ENCODE data around the gene HOPX.
A peak's percentile ranks its signal among the peaks of the same experiment; 100 is the strongest.
"Not testable (repeated sequence)": the region's sequence is repeated elsewhere in the genome, so short reads cannot be mapped to it uniquely, and the experiment has no call there.

The HOPX gene

GRCh38 chr4:56686537-56687231 lies 5.6 kb upstream of the HOPX start:
- no peak for DNase-seq

DNA sequence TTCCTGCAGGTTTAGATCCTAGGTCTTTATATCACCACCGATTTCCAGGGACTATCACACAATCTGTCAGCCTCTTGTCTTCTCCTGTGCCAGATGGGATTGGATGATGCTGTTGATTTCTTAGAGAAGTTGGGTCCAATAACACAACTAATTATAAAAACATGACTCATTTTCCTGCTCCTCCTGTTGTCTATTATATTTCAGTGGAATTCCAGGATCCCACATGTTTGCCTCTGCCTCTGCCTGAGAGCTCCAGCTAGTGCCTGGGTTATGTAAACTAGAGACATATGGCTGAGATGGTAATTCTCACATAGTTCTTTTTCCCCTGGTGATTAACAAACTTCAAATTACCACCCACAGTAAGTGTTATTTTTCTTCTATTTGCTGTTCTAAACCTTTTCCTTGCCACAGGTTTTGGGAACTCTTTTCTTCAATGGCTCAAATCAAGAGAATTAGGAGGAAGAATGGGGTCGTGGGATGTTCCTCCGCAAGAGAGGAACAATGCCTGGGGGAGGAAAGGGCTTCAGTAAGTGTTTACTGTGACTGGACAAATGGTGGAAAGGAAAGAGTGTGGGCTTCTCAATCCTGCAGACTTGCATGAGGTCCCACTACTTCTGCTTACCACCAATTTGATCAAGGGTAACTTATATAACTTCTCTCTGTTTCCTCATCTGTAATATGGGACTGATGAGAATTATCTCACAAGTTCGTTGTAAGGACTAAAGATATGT lies 3.4 kb upstream of the HOPX start:
- no peak for DNase-seq

GRCh38 chr4:56683455-56683854 lies 2.4 kb upstream of the HOPX start:
- DNase-seq, result no peak

DNA sequence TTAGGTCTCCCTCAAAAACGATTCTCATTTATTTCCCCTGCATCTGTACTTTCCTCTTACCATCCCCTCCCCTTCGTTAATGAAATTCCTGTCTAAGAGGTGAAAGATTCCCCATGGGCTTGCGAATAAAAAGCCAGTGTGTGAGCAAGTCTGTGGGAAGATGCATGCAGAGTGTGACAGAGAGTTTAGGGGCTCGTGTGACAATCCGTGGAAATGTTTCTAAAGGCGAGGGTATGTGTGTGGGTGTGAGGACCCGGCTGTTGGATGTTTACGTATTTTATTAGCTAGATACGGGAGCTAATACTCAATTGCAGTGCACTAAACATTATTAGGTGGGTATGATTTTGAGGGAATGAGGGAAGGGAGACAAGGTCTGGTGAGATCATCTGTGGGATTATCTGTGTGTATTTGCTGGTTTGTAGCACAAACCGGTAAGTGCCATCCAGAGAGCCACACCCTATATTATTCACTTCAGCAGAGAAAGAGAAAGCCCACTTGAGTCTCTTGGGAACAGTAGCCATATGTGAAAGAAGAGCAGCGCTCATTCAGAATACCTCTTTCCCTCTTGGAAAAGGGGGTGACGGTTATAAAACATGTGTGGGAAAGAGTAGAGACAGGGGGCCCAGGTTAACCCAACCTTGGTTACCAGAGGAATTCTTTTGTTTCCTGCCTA lies 893 bp upstream of the HOPX start:
- DNase-seq, result no peak

GRCh38 chr4:56680266-56680665 lies 830 bp downstream of the HOPX start:
- DNase-seq, result no peak

GRCh38 chr4:56677711-56678110 lies 3.4 kb downstream of the HOPX start:
- DNase-seq, result no peak

DNA sequence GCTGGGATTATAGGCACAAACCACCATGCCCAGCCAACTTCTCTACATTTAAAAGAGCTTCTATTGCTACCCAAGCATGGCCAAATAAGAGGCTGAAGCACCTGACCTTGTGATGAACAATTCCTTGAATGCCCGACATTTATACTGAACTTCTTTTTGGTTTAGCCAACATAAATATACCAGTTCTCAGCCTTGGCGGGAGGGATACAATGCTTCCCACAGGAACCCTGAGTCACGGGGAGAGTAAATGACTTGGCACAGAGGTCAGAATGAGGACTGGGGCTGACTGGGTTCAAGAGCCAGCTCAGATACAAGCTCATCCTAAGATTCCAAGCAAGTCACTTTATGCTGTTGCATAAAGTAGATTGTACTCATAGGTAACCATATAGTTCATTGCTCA lies 6.1 kb downstream of the HOPX start:
- no peak for DNase-seq

DNA sequence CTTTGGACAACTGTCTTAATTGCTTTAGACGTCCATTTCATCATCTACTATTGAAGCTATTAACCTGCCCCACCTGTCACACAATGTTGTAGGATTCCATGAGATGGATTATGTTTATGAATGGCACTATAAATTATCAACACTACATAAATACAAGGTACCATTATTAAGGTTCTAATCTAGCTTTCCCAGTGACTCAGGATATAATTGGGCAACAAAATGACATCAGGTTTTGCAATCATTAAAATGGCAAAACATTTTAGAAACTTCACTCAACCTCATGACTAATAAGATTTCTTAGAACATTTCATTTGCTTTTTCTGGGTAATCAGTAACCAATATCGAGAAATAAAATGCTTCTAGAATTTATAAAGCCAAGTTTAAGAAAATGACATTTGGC lies 9.2 kb downstream of the HOPX start:
- no peak for DNase-seq

DNA sequence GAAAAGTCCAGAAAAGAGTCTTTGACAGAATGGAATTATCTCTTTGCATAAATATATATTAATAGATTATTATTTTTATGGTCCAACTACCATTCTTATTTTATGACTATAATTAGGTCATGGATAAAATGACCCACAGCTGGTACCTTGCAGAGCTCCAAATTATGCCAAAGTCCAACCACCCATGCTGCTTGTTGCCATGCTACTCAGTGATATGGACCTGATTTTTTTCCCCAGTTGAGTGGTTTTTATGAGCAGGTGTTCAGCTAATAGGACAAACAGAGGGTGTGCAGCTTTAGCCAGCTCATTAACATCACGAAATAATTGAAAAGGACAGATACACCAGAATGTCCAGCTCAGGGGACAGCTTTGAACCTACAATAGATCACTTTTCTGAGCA lies 9.7 kb downstream of the HOPX start:
- no peak for DNase-seq

GRCh38 chr4:56668267-56668666 lies 12.8 kb downstream of the HOPX start:
- DNase-seq, result no peak

DNA sequence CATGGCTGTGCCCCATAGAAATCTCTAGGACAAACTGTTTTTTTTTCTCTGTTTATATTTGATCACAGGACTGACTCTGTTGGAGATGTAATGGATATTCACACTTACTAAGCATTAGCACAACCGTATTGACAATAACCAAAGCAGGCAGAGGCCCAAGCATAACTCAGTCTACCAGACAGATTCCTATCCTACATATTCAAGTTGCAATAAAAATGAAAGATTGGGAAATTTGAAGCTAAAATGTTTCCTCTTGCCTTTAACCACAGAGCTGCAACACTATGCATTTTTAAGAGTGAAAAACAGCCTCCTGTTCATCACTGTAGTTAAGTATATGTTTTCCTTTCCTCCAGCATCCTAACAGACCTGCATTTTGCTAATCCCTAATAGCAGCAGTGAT lies 13.7 kb downstream of the HOPX start:
- not testable (repeated sequence) for DNase-seq

DNA sequence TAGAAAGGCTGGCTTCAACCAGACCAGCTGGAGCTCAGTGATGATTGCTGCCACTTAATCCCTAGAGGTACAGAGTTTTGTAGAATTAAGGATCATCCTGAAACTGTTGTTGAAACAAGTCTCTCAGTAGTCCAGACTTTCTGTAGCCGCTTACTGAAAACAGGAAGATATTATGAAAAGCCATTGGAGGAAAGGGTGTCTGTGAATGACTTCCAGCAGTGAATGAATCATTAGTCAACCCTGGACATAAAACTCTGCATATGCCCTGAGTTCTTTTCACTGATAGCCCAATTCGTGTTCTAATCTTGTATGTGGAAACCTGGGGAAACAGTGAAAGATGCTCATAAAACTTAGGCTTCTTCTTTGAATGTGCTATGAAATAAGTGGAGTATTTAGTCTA lies 14.8 kb downstream of the HOPX start:
- no peak for DNase-seq

- no peak for DNase-seq
Measured at GRCh38 chr4:56665781-56666180, 15.3 kb downstream of the HOPX start.

DNA sequence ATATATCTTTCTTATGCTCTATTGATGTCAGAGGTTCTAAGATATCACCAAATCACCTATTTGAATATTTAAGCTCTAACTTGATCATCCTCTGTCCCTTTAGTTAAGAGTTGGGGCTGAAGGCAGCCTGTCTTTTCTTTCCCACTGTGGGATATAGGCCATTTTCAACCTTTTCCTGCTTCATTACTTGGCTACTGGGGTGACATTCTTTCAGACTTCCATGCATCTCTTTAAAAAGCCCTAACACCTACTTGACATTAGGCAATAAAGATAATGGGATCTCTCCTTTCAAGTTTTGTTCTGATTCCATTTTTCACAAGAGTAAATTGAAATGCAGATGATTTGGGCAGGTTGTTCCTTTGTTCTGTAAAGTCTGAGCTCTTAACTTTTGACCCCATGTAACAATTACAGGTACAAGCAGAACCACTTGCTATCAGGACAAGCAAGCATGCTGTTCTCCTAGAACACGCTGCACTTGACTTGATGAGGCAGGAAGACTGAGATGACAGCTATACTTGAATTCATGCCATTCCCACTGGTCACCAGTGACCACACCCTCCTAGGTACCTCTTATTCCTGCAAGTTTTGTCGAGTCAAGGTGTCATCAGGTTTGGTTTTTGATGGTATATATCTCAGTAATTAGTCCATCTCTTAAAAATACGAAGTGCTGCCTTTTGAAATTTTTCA lies 18.2 kb downstream of the HOPX start:
- no peak for DNase-seq

GRCh38 chr4:56659946-56660345 lies 21.1 kb downstream of the HOPX start:
- no peak for DNase-seq

DNA sequence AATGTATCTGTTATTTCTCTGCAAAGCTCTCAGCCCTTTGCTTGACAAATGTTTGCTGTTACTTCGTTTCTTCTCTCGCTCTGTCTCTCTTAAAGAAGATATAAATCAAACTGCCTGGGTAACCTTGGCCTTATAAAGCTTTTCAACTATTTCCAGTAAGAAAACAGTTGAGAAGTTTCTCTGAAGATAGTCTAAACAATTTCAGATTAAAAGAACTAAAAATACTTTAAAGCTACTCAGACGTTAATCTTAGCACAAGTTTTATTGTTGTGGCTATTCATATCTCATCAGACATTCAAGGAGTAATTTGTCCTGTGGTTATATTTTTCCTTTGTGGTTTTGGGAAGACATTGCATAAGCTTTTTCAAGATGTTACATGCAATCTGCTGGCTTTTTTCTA lies 22.6 kb downstream of the HOPX start:
- no peak for DNase-seq

GRCh38 chr4:56657818-56658217 lies 23.3 kb downstream of the HOPX start:
- no peak for DNase-seq

DNA sequence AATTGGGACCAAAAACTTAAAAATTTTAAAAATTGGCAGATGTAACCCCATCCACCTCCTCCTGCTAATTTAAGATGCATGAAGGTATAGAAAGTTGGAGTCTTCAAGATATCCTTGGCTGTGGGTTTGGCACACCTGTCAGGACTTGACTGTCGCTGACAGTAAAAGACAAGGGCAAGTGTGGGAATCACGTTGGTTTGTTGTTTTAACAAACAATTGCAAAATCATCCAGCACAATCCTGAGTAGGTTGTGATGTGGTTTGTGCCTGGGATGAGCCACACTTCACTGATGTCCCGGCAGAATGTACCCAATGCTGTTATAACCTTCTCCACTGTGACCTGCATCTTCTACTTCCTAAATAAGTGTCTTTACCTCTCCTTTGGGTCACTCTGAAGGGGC lies 24.0 kb downstream of the HOPX start:
- DNase-seq, result no peak

GRCh38 chr4:56656346-56656643 lies 24.8 kb downstream of the HOPX start:
- peak; percentile 50 to 59 for DNase-seq

GRCh38 chr4:56655627-56656345 lies 25.3 kb downstream of the HOPX start:
- DNase-seq, result peak; percentile 36 to 39

DNA sequence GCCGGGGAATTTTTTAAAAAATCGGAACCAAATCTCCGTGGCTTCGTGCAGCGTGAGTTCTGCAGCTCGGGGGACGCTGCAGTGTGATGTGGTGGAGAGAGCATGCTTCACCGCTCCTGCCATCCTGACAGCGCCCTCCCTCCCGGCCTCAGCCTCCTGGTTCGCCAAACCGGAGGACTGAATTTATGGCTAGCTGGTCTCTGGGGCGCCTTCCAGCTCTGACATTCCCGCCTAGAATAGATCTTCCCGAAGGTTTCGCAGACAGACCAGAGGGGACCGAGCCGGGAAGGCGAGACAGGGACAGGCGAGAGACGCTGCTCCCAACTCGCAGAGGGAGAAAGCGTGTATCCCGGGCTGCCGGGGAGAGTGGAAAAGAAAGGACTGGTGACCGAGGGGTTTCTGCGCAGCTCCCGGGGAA lies 25.9 kb downstream of the HOPX start:
- DNase-seq, result peak in 1 of 2 donors; percentile 29

GRCh38 chr4:56654238-56654632 lies 26.9 kb downstream of the HOPX start:
- no peak for DNase-seq

Measured in stimulated activated CD4-positive, alpha-beta T cell treated with anti-CD3 and anti-CD28 coated beads, Interleukin-2, amount 100 ng/mL, for 24 hours (primary cell).